Measurements from ENCODE around the gene TCTA.

Gene TCTA

DNA sequence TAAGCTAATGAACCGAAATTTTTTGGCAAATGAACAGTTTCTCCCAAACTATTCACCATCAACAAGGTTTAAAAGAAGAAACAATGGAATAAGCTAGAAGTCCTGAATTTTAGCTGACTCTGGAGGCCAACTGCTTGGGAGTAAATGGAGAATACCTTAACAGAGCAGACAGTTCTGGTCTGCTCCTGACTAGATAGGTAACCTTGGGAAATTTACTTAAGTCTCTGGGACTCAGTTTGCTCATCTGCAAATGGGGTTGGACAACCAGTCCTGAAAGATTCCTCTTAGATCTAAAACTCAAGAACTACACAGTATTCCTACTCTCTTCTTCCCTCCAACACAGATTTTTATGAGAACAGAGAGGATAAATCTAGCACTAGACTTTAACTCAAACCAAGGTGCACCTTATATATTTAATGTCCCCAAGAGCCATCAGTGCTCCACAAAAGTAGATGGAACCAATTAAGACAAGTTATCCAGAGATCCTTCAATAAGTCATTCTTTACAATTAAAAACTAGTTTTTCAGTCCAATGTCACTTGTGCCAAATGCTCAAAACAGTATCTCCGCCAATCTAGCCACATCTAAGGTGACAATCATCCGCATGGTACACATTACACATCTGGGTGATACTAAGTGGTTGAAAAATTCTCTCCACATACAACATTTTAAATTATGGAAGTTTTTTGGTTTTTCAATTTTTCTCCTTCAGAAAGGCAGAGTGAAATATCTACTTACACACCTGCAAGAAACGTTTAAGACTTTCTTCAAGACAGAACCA, 2.0 kb upstream of the TCTA start:
- DNase-seq (ENCODE audit: low read depth, low spot score), result no peak
- peak overlapping the region; percentile 92 for H3K27ac ChIP-seq

DNA sequence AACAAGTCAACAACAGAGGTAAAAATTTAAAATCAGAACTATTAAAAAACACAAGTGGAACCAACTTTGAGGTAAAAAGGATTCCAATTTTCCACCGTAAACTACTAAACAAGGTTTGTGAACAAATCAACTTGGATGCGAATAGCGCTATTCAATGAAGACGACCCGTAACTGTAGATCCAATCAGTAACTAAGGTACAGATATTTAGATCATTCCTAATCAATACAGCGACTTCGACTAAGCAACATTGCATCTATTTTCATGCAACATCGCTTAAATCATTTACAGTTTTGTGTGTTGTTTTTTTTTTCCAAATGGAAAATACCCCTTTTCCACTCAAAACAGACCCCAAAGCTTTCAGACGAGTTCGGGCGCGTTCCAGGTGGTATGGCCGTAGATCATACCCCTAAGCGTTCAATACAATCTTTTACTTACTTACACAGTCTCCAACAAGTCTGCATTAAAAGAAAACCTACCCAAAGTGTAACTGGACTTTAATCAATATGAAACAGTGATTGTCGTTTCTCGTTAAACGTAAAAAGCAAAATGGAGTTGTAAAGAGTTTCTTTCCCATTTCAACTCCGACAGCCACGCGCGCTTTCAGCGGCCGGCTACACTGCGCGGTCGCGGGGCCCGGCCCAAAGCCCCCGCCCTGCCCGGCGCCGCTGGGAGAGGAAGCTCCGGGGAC, 1.2 kb upstream of the TCTA start:
- no peak for DNase-seq (ENCODE audit: low read depth, low spot score)
- peak overlapping the region; percentile 92 for H3K27ac ChIP-seq

DNA sequence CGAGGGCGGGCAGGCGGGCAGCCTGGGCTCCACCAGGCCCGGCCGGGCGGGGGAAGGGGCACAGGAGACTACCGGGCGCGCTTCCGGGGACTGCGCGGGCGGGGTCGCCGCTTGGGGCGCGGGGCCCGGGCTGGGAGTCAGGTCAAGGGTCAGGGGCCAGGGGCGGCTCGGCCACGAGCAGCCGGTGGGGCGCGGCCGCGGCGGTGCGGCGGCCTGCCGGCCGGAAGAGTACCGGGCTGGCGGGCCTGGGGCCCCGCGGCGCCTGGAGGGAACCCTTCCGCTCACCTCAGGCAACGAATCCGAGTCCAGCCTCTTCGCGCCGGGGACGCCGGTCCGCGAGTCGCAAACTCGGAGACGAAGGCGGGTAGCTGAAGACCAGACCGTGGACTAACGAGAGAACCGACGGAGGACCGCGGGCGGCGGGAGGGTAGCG, 672 bp upstream of the TCTA start:
- no peak for DNase-seq (ENCODE audit: low read depth, low spot score)
- peak overlapping the region; percentile 92 for H3K27ac ChIP-seq

DNA sequence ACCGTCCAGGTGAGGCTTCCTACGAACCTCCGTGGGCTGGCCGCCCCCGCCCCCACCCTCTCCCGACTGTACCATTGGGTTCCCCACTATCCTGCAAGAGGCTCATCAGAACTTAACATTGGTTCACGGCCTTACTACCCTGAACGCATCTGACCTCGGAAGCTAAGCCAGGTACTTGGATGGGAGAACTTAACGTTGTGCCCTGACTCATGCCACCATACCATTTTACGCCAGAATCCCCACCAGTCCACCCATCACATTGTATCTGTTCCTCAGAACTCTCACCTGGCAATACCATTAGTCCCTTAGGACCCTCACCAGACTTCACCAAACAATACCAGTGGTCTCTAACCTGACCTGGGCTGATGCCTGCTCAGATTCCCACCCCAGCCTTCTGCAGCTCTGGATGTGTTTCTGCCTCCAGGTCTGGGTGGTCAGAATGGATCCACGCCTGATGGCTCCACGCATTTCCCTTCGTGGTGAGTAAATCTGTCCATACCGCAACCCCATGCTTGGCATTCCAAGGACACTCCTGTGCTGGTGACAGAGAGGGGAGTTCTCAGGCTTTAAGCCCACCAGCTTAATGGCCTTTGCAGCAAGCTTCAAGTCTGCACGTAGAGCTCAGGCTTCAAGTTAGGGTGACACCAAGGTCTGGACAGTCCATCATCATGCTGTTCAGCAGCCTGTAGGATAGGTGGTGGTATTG, 562 bp downstream of the TCTA start:
- DNase-seq (ENCODE audit: low read depth, low spot score), result no peak
- H3K27ac ChIP-seq, result peak overlapping the region; percentile 92

- no peak for DNase-seq (ENCODE audit: low read depth, low spot score)
- no peak overlapping the region for H3K27ac ChIP-seq
Observed at GRCh38 chr3:49413338-49413734, 1.1 kb downstream of the TCTA start.

DNA sequence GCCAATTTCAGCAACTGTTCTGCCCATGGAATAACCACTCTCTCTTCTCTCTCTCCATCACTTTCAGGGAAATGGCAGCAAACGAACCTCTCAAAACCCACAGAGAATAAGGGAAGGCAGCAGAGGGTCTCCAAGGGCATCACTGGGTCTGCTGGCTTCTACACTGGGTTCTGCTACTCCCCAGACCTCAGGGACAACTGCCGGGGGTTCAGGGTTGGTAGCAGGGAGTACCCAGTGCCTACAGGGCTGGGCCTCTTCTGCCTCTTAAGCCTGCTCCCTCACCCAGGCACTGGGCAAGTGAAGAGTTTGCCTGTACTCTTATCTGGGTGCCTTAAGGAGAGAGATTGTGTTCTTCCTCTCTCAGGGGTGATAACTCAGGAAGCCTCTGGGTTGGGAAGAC, 2.5 kb downstream of the TCTA start:
- no peak for DNase-seq (ENCODE audit: low read depth, low spot score)
- H3K27ac ChIP-seq, result no peak overlapping the region

GRCh38 chr3:49415931-49416601, 3.8 kb downstream of the TCTA start:
- no peak for DNase-seq (ENCODE audit: low read depth, low spot score)
- peak overlapping the region; percentile 13 for H3K27ac ChIP-seq

DNA sequence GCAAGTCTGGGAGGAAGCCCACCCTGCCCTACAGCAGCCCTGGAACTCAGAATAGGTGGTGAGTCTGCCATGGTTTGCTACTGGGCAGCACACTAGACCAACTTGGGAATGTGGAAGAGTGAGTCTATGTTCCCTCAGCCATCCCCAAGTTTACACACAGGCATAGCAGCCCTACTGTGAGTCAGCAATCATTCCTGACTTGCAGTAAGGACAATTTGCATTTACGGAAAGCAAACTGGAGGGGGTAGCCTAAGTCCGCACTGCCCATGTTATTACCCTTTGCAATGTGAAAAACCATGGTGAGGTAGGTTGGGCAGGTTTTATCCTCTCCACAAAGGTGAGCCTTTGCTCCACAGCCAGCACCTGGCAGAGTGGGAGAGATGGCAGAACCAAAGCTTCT, 4.6 kb downstream of the TCTA start:
- peak overlapping the region; percentile 13 for H3K27ac ChIP-seq
- DNase-seq (ENCODE audit: low read depth, low spot score), result no peak

GRCh38 chr3:49417516-49418120, 5.4 kb downstream of the TCTA start:
- H3K27ac ChIP-seq, result no peak overlapping the region
- DNase-seq (ENCODE audit: low read depth, low spot score), result no peak

DNA sequence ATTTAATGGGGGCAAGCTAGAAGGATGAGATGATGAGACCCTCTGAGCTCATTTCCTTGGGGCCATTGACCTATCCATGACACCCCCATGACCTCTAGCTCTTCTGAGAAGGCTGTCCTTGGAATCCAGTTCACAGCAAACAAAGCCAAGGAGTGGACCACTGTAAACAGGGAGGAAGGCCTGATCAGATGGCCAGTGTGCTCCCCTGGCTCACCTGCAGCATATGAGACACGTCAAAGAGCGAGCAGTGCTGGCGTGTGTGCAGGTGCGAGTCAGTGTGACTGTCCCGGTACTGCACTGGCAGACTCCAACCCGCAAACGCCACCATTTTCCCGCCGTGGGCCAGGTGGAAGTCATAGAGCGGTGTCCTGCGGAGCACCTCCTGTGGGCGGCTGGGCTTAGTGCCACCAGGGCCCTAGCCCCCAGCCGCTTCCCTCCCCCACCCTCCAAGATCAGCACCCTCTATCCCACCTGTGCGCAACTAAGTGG, 9.7 kb downstream of the TCTA start:
- peak overlapping the region; percentile 72 for H3K27ac ChIP-seq
- no peak for DNase-seq (ENCODE audit: low read depth, low spot score)

GRCh38 chr3:49422379-49423248, 10.4 kb downstream of the TCTA start, which contains the start of gene AMT:
AMT (minus strand) TSS chr3:49422473; CDS start chr3:49422450, 23 bp downstream.
- H3K27ac ChIP-seq, result peak within 1 kb of the TSS; percentile 72
- DNase-seq (ENCODE audit: low read depth, low spot score), result no peak

DNA sequence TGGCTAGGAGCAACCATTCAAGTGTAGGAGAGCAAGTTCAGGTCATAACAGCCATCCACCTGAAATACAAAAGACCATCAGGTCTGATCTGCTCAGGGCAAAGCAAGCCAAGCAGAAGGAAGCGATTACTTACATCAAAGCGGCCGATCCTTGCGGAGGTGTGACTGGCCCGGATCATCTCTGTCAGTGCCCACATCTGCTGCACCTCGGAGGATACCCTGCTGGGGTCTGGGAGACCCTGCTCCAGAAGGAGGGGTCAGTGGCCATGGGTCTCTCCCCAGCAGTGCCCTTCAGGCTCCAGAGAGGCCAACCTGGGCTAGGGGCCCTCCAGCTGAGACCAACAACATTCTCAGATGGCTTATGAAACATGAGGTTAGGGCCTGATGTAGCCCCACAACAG, 12.6 kb downstream of the TCTA start:
- DNase-seq (ENCODE audit: low read depth, low spot score), result no peak
- H3K27ac ChIP-seq, result no peak overlapping the region

- DNase-seq (ENCODE audit: low read depth, low spot score), result no peak
- H3K27ac ChIP-seq, result peak overlapping the region; percentile 86
Observed at GRCh38 chr3:49427586-49427985, 15.4 kb downstream of the TCTA start.

- peak overlapping the region; percentile 86 for H3K27ac ChIP-seq
- DNase-seq (ENCODE audit: low read depth, low spot score), result no peak
Observed at GRCh38 chr3:49428752-49429080, 16.5 kb downstream of the TCTA start.

- no peak for DNase-seq (ENCODE audit: low read depth, low spot score)
- H3K27ac ChIP-seq, result no peak overlapping the region
Observed at GRCh38 chr3:49434731-49435130, 22.5 kb downstream of the TCTA start.

- DNase-seq (ENCODE audit: low read depth, low spot score), result no peak
- H3K27ac ChIP-seq, result no peak overlapping the region
Observed at GRCh38 chr3:49445391-49445790, 33.2 kb downstream of the TCTA start.

- DNase-seq (ENCODE audit: low read depth, low spot score), result no peak
- no peak overlapping the region for H3K27ac ChIP-seq
Observed at GRCh38 chr3:49453621-49454020, 41.4 kb downstream of the TCTA start.

- DNase-seq (ENCODE audit: low read depth, low spot score), result no peak
- no peak overlapping the region for H3K27ac ChIP-seq
Observed at GRCh38 chr3:49454458-49454857, 42.2 kb downstream of the TCTA start.
